NCI-H1930 (cell line): ENCODE data around the gene PNPT1.
A peak's percentile ranks its signal among the peaks of the same experiment; 100 is the strongest.
"Not testable (repeated sequence)": the region's sequence is repeated elsewhere in the genome, so short reads cannot be mapped to it uniquely, and the experiment has no call there.

Source experiments
- DNase-seq, 2 experiments: peaks; one replicate each; lab custom pipeline; 2025; lab: John Stamatoyannopoulos, UW

Gene PNPT1

GRCh38 chr2:55693181-55694125 is at the start of gene PNPT1:
Gene PNPT1 (minus strand): TSS chr2:55693844. CDS start chr2:55693823, 21 bp downstream.
- DNase-seq = peak; percentile 91 to 93

- DNase-seq = no peak
Measured at GRCh38 chr2:55742996-55743395, 49.4 kb upstream of the PNPT1 start.

- not testable (repeated sequence) for DNase-seq
Measured at GRCh38 chr2:55736019-55736536, 42.4 kb upstream of the PNPT1 start.

DNA sequence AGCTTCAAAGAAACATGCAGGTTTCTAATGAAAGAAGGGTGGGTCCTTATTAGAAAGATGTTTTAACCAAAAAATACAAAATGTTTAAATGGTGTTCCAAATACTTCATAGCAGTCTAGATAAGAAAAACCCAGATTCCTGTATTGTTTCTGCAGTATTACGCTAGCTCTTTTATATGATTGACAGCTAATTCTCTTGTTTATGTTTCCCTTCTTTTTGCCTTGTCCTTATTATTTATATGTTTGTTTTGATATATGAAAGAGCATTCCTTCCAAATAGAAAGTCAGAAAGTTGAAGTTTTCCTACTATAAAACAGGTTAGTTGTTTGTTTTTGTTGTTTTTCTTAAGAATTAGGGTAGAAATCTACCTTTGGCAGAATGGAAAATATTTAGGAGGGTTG is 41.1 kb upstream of the PNPT1 start:
- DNase-seq = no peak

DNA sequence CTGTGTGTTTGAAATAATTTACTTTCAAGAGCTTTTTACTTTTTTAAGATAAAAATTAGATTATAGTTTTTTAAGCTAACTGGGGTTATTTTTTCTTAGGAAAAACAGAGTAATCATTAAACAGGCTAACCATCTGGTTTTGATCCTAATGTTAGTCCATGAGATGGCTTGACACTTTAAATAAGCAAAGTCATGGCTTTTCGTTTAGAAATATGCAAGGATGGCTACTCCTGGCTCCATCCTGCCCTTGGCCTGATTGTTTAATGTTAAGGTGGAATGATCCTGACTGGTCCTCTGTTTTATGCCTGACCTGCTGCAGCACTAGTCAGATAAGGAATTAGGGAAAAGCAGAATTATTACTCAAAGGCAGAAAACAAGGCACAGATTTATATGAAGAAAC is 39.7 kb upstream of the PNPT1 start:
- DNase-seq = no peak

DNA sequence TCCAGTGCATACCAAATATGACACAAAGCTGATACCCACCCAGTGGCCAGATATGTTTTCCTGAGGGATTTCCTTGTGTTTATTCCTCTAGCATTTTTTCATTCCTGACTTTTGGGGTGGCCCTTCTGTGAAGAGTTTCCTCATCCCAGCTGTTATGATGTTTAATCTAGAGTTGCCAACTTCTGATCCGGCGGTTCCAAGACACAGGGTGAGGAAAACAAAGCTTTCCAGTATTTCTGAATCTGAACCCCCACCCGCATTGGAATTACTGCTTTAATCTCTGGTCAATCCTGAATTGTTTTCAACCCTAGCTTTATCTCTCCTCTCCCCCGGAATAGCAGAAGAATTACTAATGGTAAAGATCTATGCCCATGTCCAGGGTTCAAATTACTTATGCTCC is 39.2 kb upstream of the PNPT1 start:
- DNase-seq = no peak

- DNase-seq = no peak
Measured at GRCh38 chr2:55729136-55729685, 35.6 kb upstream of the PNPT1 start.

GRCh38 chr2:55721596-55722215 is 28.1 kb upstream of the PNPT1 start:
- no peak for DNase-seq

GRCh38 chr2:55720417-55720816 is 26.8 kb upstream of the PNPT1 start:
- no peak for DNase-seq

DNA sequence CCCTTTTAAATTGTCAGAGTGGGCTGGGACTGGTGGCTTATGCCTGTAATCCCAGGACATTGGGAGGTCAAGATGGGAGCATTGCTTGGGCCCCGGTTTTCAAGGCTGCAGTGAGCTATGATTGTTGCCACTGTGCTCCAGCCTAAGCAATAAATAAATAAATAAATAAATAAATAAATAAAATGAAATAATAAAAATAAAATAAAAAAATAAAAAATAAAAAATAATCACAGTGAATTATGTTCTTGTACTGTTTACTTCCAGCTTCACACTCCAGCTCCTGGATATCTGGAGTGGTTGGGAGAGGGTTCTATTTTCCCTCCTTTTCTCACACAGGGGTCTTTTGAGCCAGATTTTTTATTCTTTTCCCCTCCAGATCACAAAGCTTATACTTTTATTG is 26.2 kb upstream of the PNPT1 start:
- no peak for DNase-seq

GRCh38 chr2:55718165-55719008 is 24.7 kb upstream of the PNPT1 start:
- peak; percentile 30 to 72 for DNase-seq

DNA sequence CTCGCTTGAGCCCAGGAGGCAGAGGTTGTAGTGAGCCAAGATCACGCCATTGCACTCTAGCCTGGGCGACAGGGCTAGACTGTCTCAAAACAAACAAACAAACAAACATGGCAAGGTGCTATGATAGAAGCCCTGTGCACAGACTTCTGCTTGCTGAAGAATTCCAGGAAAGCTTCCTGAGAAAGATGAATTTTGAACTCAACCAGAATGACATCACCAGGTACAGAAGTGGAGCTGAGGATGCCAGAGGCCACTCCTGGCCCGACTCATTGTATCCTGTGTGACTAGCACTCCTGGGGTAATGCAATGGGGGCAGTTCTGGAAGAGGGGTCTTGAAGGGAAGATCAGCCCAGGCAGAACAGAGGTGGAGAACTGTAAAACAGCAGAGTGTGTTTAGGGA is 22.0 kb upstream of the PNPT1 start:
- no peak for DNase-seq

GRCh38 chr2:55715178-55715577 is 21.5 kb upstream of the PNPT1 start:
- DNase-seq = not testable (repeated sequence)

GRCh38 chr2:55712477-55713060 is 18.9 kb upstream of the PNPT1 start:
- DNase-seq = no peak

DNA sequence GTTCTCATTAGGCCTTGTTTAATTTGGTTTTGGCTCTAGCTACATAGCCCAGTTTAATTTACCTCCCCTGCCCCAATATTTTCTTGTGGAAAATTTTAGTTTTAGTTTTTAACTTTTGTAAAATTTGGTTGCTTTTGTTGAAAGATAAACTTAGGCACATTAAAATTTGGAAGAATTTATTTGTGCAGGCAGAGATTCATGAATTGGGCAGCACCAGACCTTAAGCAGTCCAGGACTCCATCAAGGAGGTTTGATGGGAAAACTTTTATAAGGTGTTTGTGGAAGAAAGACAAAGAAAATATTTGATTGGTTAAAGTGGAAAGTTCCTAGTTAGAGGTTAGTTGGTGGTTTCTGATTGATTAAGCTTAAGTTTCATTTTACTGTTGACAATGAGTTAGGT is 16.4 kb upstream of the PNPT1 start:
- no peak for DNase-seq

- no peak for DNase-seq
Measured at GRCh38 chr2:55707751-55708150, 14.1 kb upstream of the PNPT1 start.

- not testable (repeated sequence) for DNase-seq
Measured at GRCh38 chr2:55706258-55706657, 12.6 kb upstream of the PNPT1 start.

DNA sequence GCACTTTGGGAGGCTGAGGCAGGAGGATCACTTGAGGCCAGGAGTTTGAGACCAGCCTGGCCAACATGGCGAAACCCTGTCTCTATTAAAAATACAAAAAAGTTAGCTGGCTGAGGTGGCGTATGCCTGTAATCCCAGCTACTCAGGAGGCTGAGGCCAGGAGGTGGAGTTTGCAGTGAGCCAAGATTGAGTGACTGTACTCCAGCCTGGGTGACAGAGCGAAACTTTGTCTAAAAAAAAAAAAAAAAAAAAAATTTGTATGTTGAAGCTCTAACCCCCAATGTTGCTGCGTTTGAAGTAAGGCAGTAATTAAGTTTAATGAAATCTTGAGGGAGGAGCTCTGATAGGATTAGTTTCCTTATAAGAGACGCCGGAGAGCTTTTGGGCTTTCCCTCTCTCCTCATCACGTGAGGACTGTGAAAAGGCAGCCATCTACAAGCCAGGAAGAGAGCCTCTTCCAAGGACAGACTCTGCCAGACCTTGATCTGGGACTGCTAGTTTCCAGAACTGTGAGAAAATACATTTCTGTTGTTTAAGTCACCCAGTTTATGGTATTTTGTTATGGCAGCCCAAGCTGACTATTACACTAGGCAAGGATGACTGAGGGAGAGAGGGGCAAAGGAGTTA is 11.5 kb upstream of the PNPT1 start:
- DNase-seq = no peak

GRCh38 chr2:55703350-55703749 is 9.7 kb upstream of the PNPT1 start:
- DNase-seq = no peak

- not testable (repeated sequence) for DNase-seq
Measured at GRCh38 chr2:55692740-55693139, 904 bp downstream of the PNPT1 start.

GRCh38 chr2:55672630-55673029 is 21.0 kb downstream of the PNPT1 start:
- DNase-seq = no peak
